GM23338 (cell line): Measurements from ENCODE around the gene DCHS1. TPM values are rescaled to one million over a fixed set of nuclear protein-coding genes. Genes with fewer than 3 reads are reported as not detected.

ENCODE experiments used
- ATAC-seq: fragments of 200-7000 bp; cut with Tn5 transposase; 3 replicates; pipeline ENCODE4 v1.9.1; 2020
- DNase-seq: peaks from one replicate; pipeline ENCODE4 v3.0.0-alpha.2; 2015; ENCODE audit warnings: low spot score
- H2AFZ ChIP-seq: fragments of 200-600 bp; sonication (generic); 2 replicates; pipeline ENCODE4 v1.8.0; 2016; ENCODE audit warnings: antibody characterized with exemption, mild to moderate bottlenecking, moderate library complexity
- H3F3A ChIP-seq: fragments of 200-600 bp; sonication (generic); replicated peaks from 2 replicates; pipeline ENCODE4 v1.8.0; 2017; ENCODE audit warnings: antibody characterized with exemption, mixed run types, low read depth
- H3K27ac ChIP-seq: fragments of 200-600 bp; sonication (generic); 2 replicates; pipeline ENCODE4 v1.6.1; 2016; ENCODE audit warnings: low read depth
- H3K27me3 ChIP-seq: fragments of 200-600 bp; sonication (generic); 2 replicates; pipeline ENCODE4 v1.8.0; 2016; ENCODE audit warnings: mild to moderate bottlenecking, mixed run types, moderate library complexity; ENCODE audit not compliant: insufficient read depth
- H3K36me3 ChIP-seq: fragments of 200-600 bp; sonication (generic); 2 replicates; pipeline ENCODE4 v1.8.0; 2016; ENCODE audit warnings: mild to moderate bottlenecking; ENCODE audit not compliant: insufficient read depth
- H3K4me1 ChIP-seq: fragments of 200-600 bp; sonication (generic); 2 replicates; pipeline ENCODE4 v1.8.0; 2016; ENCODE audit warnings: mild to moderate bottlenecking, moderate library complexity; ENCODE audit not compliant: insufficient read depth
- H3K4me2 ChIP-seq: fragments of 200-600 bp; sonication (generic); 2 replicates; pipeline ENCODE4 v1.7.1; 2017; ENCODE audit warnings: mixed run types
- H3K4me3 ChIP-seq: fragments of 200-600 bp; sonication (generic); 2 replicates; pipeline ENCODE4 v1.6.1; 2016; ENCODE audit warnings: mixed run types
- H3K79me2 ChIP-seq: fragments of 200-600 bp; sonication (generic); replicated peaks from 2 replicates; pipeline ENCODE4 v1.8.0; 2017; ENCODE audit warnings: mild to moderate bottlenecking; ENCODE audit not compliant: insufficient read depth
- H3K9me2 ChIP-seq: fragments of 200-600 bp; sonication (generic); 2 replicates; pipeline ENCODE4 v1.8.0; 2017; ENCODE audit not compliant: insufficient read depth
- H4K20me1 ChIP-seq: fragments of 200-600 bp; sonication (generic); replicated peaks from 2 replicates; pipeline ENCODE4 v1.8.0; 2017; ENCODE audit warnings: mild to moderate bottlenecking; ENCODE audit not compliant: insufficient read depth
- H3K27ac Mint-ChIP-seq: 2 replicates; pipeline ENCODE4 v1.8.0; 2020; ENCODE audit warnings: inconsistent platforms, mild to moderate bottlenecking, moderate library complexity, mixed read lengths
- H3K27me3 Mint-ChIP-seq: 3 replicates; pipeline ENCODE4 v1.8.0; 2022; ENCODE audit warnings: low read depth, mild to moderate bottlenecking, moderate library complexity, mixed read lengths, inconsistent platforms; ENCODE audit not compliant: insufficient read depth, poor library complexity
- H3K36me3 Mint-ChIP-seq: 3 replicates; pipeline ENCODE4 v1.8.0; 2021; ENCODE audit warnings: low read depth, mild to moderate bottlenecking, inconsistent platforms, moderate library complexity, mixed read lengths
- H3K4me1 Mint-ChIP-seq: 3 replicates; pipeline ENCODE4 v1.8.0; 2020; ENCODE audit warnings: mild to moderate bottlenecking, inconsistent platforms, mixed read lengths
- H3K4me3 Mint-ChIP-seq: 3 replicates; pipeline ENCODE4 v1.8.0; 2021; ENCODE audit warnings: moderate library complexity, mild to moderate bottlenecking, inconsistent platforms, mixed read lengths
- H3K9me3 Mint-ChIP-seq: 3 replicates; pipeline ENCODE4 v1.8.0; 2020; ENCODE audit warnings: moderate library complexity, mild to moderate bottlenecking, inconsistent platforms, mixed read lengths
- CREB1 ChIP-seq: fragments of 250-450 bp; sonication (Bioruptor Pico); IDR thresholded peaks from 2 replicates; pipeline ENCODE4 v1.5.0; 2020; ENCODE audit warnings: low read depth, mild to moderate bottlenecking, moderate library complexity
- EZH2 ChIP-seq: fragments of 200-600 bp; sonication (generic); IDR thresholded peaks from one replicate; pipeline ENCODE4 v1.8.0; 2017; ENCODE audit warnings: antibody characterized with exemption, mild to moderate bottlenecking, low read depth; ENCODE audit not compliant: unreplicated experiment
- EZH2phosphoT487 ChIP-seq: fragments of 200-600 bp; sonication (generic); IDR thresholded peaks from one replicate; pipeline ENCODE4 v1.8.1; 2018; ENCODE audit warnings: antibody characterized with exemption; ENCODE audit not compliant: unreplicated experiment
- JUNB ChIP-seq: IDR thresholded peaks from one replicate; pipeline ENCODE4 v1.6.1; 2016; ENCODE audit warnings: antibody characterized with exemption; ENCODE audit not compliant: unreplicated experiment
- NANOG ChIP-seq: IDR thresholded peaks from 2 replicates; pipeline ENCODE4 v1.6.1; 2016; ENCODE audit warnings: antibody characterized with exemption, borderline replicate concordance
- POLR2AphosphoS5 ChIP-seq: IDR thresholded peaks from 2 replicates; pipeline ENCODE4 v1.6.1; 2016; ENCODE audit warnings: antibody characterized with exemption, low read depth
- REST ChIP-seq: IDR thresholded peaks from one replicate; pipeline ENCODE4 v1.6.1; 2018; ENCODE audit warnings: antibody characterized with exemption; ENCODE audit not compliant: unreplicated experiment
- STAT1 ChIP-seq: IDR thresholded peaks from one replicate; pipeline ENCODE4 v1.6.1; 2016; ENCODE audit warnings: antibody characterized with exemption; ENCODE audit not compliant: unreplicated experiment
- ZNF114 ChIP-seq: fragments of 250-450 bp; sonication (Bioruptor Pico); IDR thresholded peaks from 2 replicates; pipeline ENCODE4 v1.5.0; 2020; ENCODE audit warnings: mild to moderate bottlenecking, moderate library complexity
- ZNF331 ChIP-seq: fragments of 250-450 bp; sonication (Bioruptor Pico); IDR thresholded peaks from 2 replicates; pipeline ENCODE4 v1.5.0; 2020; ENCODE audit warnings: low read depth, mild to moderate bottlenecking, moderate library complexity
- ZNF462 ChIP-seq: fragments of 250-450 bp; sonication (Bioruptor Pico); IDR thresholded peaks from 2 replicates; pipeline ENCODE4 v1.5.0; 2020; ENCODE audit warnings: mild to moderate bottlenecking, moderate library complexity
- polyA plus RNA-seq: library from polyadenylated mRNA; unstranded; fragments of >200 nt; fragmentation: Nextera tagmentation; extraction: Ambion mirVana; gene quantifications from 2 replicates; pipeline ENCODE4 v1.2.1, GENCODE V29; 2016
- total RNA-seq: library from RNA; depleted of rRNA; stranded (reverse); fragments of >200 nt; shearing (Covaris generic); gene quantifications from 2 replicates; pipeline ENCODE4 v1.2.3, GENCODE V29; 2014
- TF ChIP-seq, protein P1 (sequence below): IDR thresholded peaks from 2 replicates; pipeline ENCODE4 v1.6.1; 2016; ENCODE audit warnings: antibody characterized with exemption
- TF ChIP-seq, protein P2 (sequence below), 2 experiments: fragments of 200-600 bp in 1 of 2; sonication (generic) in 1 of 2; conservative IDR thresholded peaks; 2 replicates each; pipeline versions ENCODE4 v1.5.1 to v1.6.1; 2016 to 2017; ENCODE audit warnings: antibody characterized with exemption in 2 of 2, low read depth in 2 of 2, mild to moderate bottlenecking in 2 of 2, moderate library complexity in 1 of 2

DCHS1 gene
- total and polyA plus RNA-seq, 2 experiments from 2014 or later: 2.3 to 20.7 TPM

- no peak for DNase-seq
- H3K36me3 Mint-ChIP-seq: no peaks in the 10 kb centered on the region
- no peaks in the 10 kb centered on the region for H3K79me2 ChIP-seq
- H3F3A ChIP-seq: peaks cover 10% of the 10 kb centered on the region; the same call in 1 of the 2 replicates
- TF ChIP-seq ZNF462 (CRISPR knock-in tag): no peak
- no peak for TF ChIP-seq POLR2AphosphoS5
- TF ChIP-seq REST: no peak
- TF ChIP-seq, protein P1, sequence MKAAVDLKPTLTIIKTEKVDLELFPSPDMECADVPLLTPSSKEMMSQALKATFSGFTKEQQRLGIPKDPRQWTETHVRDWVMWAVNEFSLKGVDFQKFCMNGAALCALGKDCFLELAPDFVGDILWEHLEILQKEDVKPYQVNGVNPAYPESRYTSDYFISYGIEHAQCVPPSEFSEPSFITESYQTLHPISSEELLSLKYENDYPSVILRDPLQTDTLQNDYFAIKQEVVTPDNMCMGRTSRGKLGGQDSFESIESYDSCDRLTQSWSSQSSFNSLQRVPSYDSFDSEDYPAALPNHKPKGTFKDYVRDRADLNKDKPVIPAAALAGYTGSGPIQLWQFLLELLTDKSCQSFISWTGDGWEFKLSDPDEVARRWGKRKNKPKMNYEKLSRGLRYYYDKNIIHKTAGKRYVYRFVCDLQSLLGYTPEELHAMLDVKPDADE: no peak
- TF ChIP-seq EZH2: no peak
- no peak for TF ChIP-seq EZH2phosphoT487
- no peak for TF ChIP-seq CREB1
- TF ChIP-seq, protein P2, sequence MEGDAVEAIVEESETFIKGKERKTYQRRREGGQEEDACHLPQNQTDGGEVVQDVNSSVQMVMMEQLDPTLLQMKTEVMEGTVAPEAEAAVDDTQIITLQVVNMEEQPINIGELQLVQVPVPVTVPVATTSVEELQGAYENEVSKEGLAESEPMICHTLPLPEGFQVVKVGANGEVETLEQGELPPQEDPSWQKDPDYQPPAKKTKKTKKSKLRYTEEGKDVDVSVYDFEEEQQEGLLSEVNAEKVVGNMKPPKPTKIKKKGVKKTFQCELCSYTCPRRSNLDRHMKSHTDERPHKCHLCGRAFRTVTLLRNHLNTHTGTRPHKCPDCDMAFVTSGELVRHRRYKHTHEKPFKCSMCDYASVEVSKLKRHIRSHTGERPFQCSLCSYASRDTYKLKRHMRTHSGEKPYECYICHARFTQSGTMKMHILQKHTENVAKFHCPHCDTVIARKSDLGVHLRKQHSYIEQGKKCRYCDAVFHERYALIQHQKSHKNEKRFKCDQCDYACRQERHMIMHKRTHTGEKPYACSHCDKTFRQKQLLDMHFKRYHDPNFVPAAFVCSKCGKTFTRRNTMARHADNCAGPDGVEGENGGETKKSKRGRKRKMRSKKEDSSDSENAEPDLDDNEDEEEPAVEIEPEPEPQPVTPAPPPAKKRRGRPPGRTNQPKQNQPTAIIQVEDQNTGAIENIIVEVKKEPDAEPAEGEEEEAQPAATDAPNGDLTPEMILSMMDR (conservative IDR thresholded peaks at IDR 0.05; ENCODE audit: low read depth in 2 of 2): no peak
- no peak for TF ChIP-seq ZNF114 (CRISPR knock-in tag)
- TF ChIP-seq NANOG: no peak
- no peak for TF ChIP-seq ZNF331
- TF ChIP-seq JUNB: no peak
- no peak for TF ChIP-seq STAT1
- H3K36me3 ChIP-seq: no peaks in the 10 kb centered on the region
- peaks cover 9% of the 10 kb centered on the region for H3K4me1 Mint-ChIP-seq
- peaks cover 12% of the 10 kb centered on the region for H3K4me1 ChIP-seq
- no peaks in the 10 kb centered on the region for H3K9me3 Mint-ChIP-seq
- H3K27ac Mint-ChIP-seq: no peak overlapping the region
- peaks cover 54% of the 10 kb centered on the region for H3K27me3 ChIP-seq
- H3K4me3 ChIP-seq: no peak overlapping the region
- H4K20me1 ChIP-seq: no peaks in the 10 kb centered on the region; the same call in 1 of the 2 replicates
- peaks cover 13% of the 10 kb centered on the region for H3K27me3 Mint-ChIP-seq
- H3K4me3 Mint-ChIP-seq: no peak overlapping the region
- no peaks in the 10 kb centered on the region for H3K9me2 ChIP-seq
- H3K27ac ChIP-seq: no peak overlapping the region
- H2AFZ ChIP-seq: no peak overlapping the region
- ATAC-seq: no peak
- no peak overlapping the region for H3K4me2 ChIP-seq
Observed at GRCh38 chr11:6652182-6652581, 3.4 kb downstream of the DCHS1 start.
